H1 (cell line): ENCODE results near the gene ZDHHC17. TPM values are rescaled to one million over a fixed set of nuclear protein-coding genes. Genes with fewer than 3 reads are reported as not detected.

Experiments
- CTCF ChIA-PET: fragments of 300-600 bp; sonication (Branson Sonifier 250); formaldehyde crosslinking; loops from one replicate; lab custom pipeline; 2021; ENCODE audit not compliant: partially characterized antibody; lab: Charles Lee
- POLR2A ChIA-PET: fragments of 300-600 bp; sonication (Branson Sonifier 250); formaldehyde crosslinking; loops from one replicate; lab custom pipeline; 2021; ENCODE audit warnings: inconsistent platforms; ENCODE audit not compliant: partially characterized antibody; lab: Charles Lee
- DNase-seq, 2 experiments: peaks; one replicate each; pipeline versions ENCODE4 v3.0.0 to v3.0.0-alpha.2; 2010 to 2022; ENCODE audit warnings: low spot score in 2 of 2, low read depth in 1 of 2, mixed read lengths in 1 of 2
- FAIRE-seq: peaks from 2 replicates; lab custom pipeline; 2011; peaks lifted over from hg19 to GRCh38; lab: Jason Lieb, UNC
- H2AFZ ChIP-seq: 2 replicates; pipeline ENCODE4 v1.8.1; 2012; ENCODE audit warnings: low read length, inconsistent platforms
- H2AK5ac ChIP-seq: 2 replicates; pipeline ENCODE4 v1.6.1; 2013; ENCODE audit warnings: low read depth, low read length
- H2BK120ac ChIP-seq: replicated peaks from 2 replicates; pipeline ENCODE3; 2013; ENCODE audit warnings: low read depth, low read length, inconsistent platforms
- H2BK12ac ChIP-seq: 2 replicates; pipeline ENCODE4 v1.6.1; 2013; ENCODE audit warnings: low read depth, low read length
- H2BK15ac ChIP-seq: 2 replicates; pipeline ENCODE4 v1.6.1; 2013; ENCODE audit warnings: low read length
- H2BK20ac ChIP-seq: 2 replicates; pipeline ENCODE4 v1.6.1; 2013; ENCODE audit warnings: low read length
- H2BK5ac ChIP-seq: 2 replicates; pipeline ENCODE4 v1.6.1; 2013; ENCODE audit warnings: low read depth, low read length
- H3K14ac ChIP-seq: 2 replicates; pipeline ENCODE4 v1.6.1; 2013; ENCODE audit warnings: inconsistent platforms; ENCODE audit not compliant: insufficient read length
- H3K18ac ChIP-seq: 2 replicates; pipeline ENCODE4 v1.6.1; 2013; ENCODE audit warnings: low read length; ENCODE audit errors: extremely low read depth
- H3K23ac ChIP-seq: 2 replicates; pipeline ENCODE4 v1.6.1; 2013; ENCODE audit warnings: inconsistent platforms; ENCODE audit not compliant: insufficient read length
- H3K23me2 ChIP-seq: 2 replicates; pipeline ENCODE4 v1.6.1; 2013; ENCODE audit warnings: low read depth, low read length
- H3K27ac ChIP-seq: 2 replicates; pipeline ENCODE4 v1.6.1; 2011; ENCODE audit warnings: low read depth, low read length, inconsistent platforms
- H3K27me3 ChIP-seq, 4 experiments: replicated peaks in 1 of 4; 1 replicate in 1 of 4; 2 replicates in 3 of 4; pipeline versions ENCODE4 v1.6.1 to v1.8.1; 2011 to 2013; ENCODE audit warnings: low read length in 3 of 4, mild to moderate bottlenecking in 3 of 4, inconsistent platforms in 2 of 4, mixed read lengths in 2 of 4, moderate library complexity in 1 of 4; ENCODE audit not compliant: control insufficient read depth in 3 of 4, insufficient read depth in 3 of 4; ENCODE audit errors: extremely low read depth in 1 of 4
- H3K36me3 ChIP-seq, 4 experiments: 2 replicates each; pipeline versions ENCODE4 v1.6.1 to v1.8.1; 2011 to 2013; ENCODE audit warnings: mild to moderate bottlenecking in 4 of 4, low read length in 3 of 4, moderate library complexity in 2 of 4, control low read depth in 1 of 4, inconsistent platforms in 1 of 4; ENCODE audit not compliant: insufficient read depth in 4 of 4, control insufficient read depth in 2 of 4
- H3K4ac ChIP-seq: replicated peaks from 2 replicates; pipeline ENCODE3; 2013; ENCODE audit warnings: low read length, low read depth, mixed read lengths, inconsistent platforms; ENCODE audit not compliant: insufficient read length
- H3K4me1 ChIP-seq, 4 experiments: replicated peaks in 1 of 4; 1 replicate in 1 of 4; 2 replicates in 3 of 4; pipeline versions ENCODE4 v1.6.1 to v1.8.1; 2011 to 2013; ENCODE audit warnings: low read length in 3 of 4, inconsistent platforms in 2 of 4, mixed read lengths in 1 of 4; ENCODE audit not compliant: insufficient read depth in 4 of 4, control insufficient read depth in 3 of 4
- H3K4me2 ChIP-seq, 2 experiments: 2 replicates each; pipeline versions ENCODE4 v1.6.1 to v1.8.1; 2011 to 2013; ENCODE audit warnings: low read depth in 2 of 2, low read length in 2 of 2, control low read depth in 1 of 2, inconsistent platforms in 1 of 2, mild to moderate bottlenecking in 1 of 2; ENCODE audit not compliant: insufficient read depth in 1 of 2
- H3K4me3 ChIP-seq, 4 experiments: fragments of 200-600, 300-600 bp in 1 of 4; sonication (generic), shearing (Covaris generic), sonication (Bioruptor Twin) in 1 of 4; 2 replicates each; pipeline versions ENCODE4 v1.5.1 to v1.8.1; 2011 to 2016; ENCODE audit warnings: low read length in 4 of 4, low read depth in 3 of 4, control low read depth in 2 of 4, inconsistent platforms in 2 of 4, mild to moderate bottlenecking in 2 of 4, mixed read lengths in 1 of 4, moderate library complexity in 1 of 4; ENCODE audit not compliant: insufficient read depth in 2 of 4; ENCODE audit errors: extremely low read depth in 1 of 4
- H3K56ac ChIP-seq: replicated peaks from 2 replicates; pipeline ENCODE3; 2013; ENCODE audit warnings: low read depth, mild to moderate bottlenecking, mixed read lengths, low read length, inconsistent platforms; ENCODE audit not compliant: insufficient read length
- H3K79me1 ChIP-seq: 2 replicates; pipeline ENCODE4 v1.6.1; 2013; ENCODE audit warnings: low read depth, low read length, control low read depth
- H3K79me2 ChIP-seq, 2 experiments: 2 replicates each; pipeline versions ENCODE4 v1.6.1 to v1.8.1; 2012 to 2013; ENCODE audit warnings: low read length in 2 of 2, mild to moderate bottlenecking in 2 of 2, inconsistent platforms in 1 of 2; ENCODE audit not compliant: insufficient read depth in 2 of 2, control insufficient read depth in 1 of 2
- H3K9ac ChIP-seq, 4 experiments: replicated peaks in 1 of 4; 1 replicate in 1 of 4; 2 replicates in 3 of 4; pipeline versions ENCODE4 v1.6.1 to v1.8.1; 2011 to 2013; ENCODE audit warnings: low read depth in 3 of 4, low read length in 3 of 4, control low read depth in 2 of 4, mild to moderate bottlenecking in 2 of 4, moderate library complexity in 2 of 4, inconsistent platforms in 1 of 4; ENCODE audit errors: extremely low read depth in 1 of 4
- H3K9me3 ChIP-seq, 2 experiments: 2 replicates each; pipeline versions ENCODE4 v1.6.1 to v1.8.1; 2012 to 2013; ENCODE audit warnings: mild to moderate bottlenecking in 2 of 2, moderate library complexity in 2 of 2, control low read depth in 1 of 2, inconsistent platforms in 1 of 2, low read depth in 1 of 2, low read length in 1 of 2, mixed read lengths in 1 of 2; ENCODE audit not compliant: insufficient read depth in 2 of 2
- H4K20me1 ChIP-seq, 2 experiments: replicated peaks in 1 of 2; 2 replicates each; pipeline versions ENCODE3 to v1.8.1; 2011 to 2013; ENCODE audit warnings: inconsistent platforms in 2 of 2, low read length in 2 of 2, mild to moderate bottlenecking in 1 of 2; ENCODE audit not compliant: insufficient read depth in 2 of 2, control insufficient read depth in 1 of 2
- H4K5ac ChIP-seq: 2 replicates; pipeline ENCODE4 v1.6.1; 2013; ENCODE audit warnings: low read length, low read depth, mixed read lengths, inconsistent platforms; ENCODE audit not compliant: insufficient read length
- H4K8ac ChIP-seq: 2 replicates; pipeline ENCODE4 v1.8.0; 2013; ENCODE audit warnings: mild to moderate bottlenecking, moderate library complexity, low read length, inconsistent platforms; ENCODE audit not compliant: insufficient read depth; ENCODE audit errors: extremely low read depth
- H4K91ac ChIP-seq: replicated peaks from 2 replicates; pipeline ENCODE3; 2013; ENCODE audit warnings: low read length, mixed read lengths, inconsistent platforms; ENCODE audit not compliant: insufficient read length
- CREB1 ChIP-seq: IDR thresholded peaks from 2 replicates; pipeline ENCODE4 v1.6.1; 2012; ENCODE audit warnings: inconsistent platforms
- CTCF ChIP-seq, 3 experiments: IDR thresholded peaks; 1 replicate in 2 of 3; 2 replicates in 1 of 3; pipeline versions ENCODE4 v1.5.1 to v1.6.1; 2011; ENCODE audit warnings: low read length in 3 of 3, mild to moderate bottlenecking in 3 of 3, inconsistent platforms in 2 of 3, low read depth in 1 of 3, moderate library complexity in 1 of 3; ENCODE audit not compliant: insufficient read depth in 1 of 3; ENCODE audit errors: control extremely low read depth in 1 of 3
- E2F6 ChIP-seq: IDR thresholded peaks from 2 replicates; pipeline ENCODE4 v1.6.1; 2012; ENCODE audit warnings: inconsistent platforms
- MAX ChIP-seq: IDR thresholded peaks from 2 replicates; pipeline ENCODE4 v1.6.1; 2012; ENCODE audit warnings: inconsistent platforms
- SIN3A ChIP-seq, 2 experiments: IDR thresholded peaks in 1 of 2; conservative IDR thresholded peaks in 1 of 2; 2 replicates each; pipeline ENCODE4 v1.6.1; 2011 to 2012; ENCODE audit warnings: low read length in 2 of 2, improper control_type of control experiment in 1 of 2, low read depth in 1 of 2, mild to moderate bottlenecking in 1 of 2
- TEAD4 ChIP-seq: IDR thresholded peaks from 2 replicates; pipeline ENCODE4 v1.6.1; 2012; ENCODE audit warnings: low read depth, low read length, inconsistent platforms, mixed read lengths
- USF2 ChIP-seq: IDR thresholded peaks from 2 replicates; pipeline ENCODE4 v1.6.1; 2011; ENCODE audit warnings: low read length, improper control_type of control experiment
- YY1 ChIP-seq: IDR thresholded peaks from 2 replicates; pipeline ENCODE4 v1.6.1; 2011; ENCODE audit warnings: low read depth, mild to moderate bottlenecking, low read length
- WGBS, 2 experiments: shearing (Covaris generic) in 1 of 2; methylation state at CpG; one replicate each; pipeline versions ENCODE4 v1.1.6 to v1.1.7; 2013 to 2015; ENCODE audit warnings: low lambda C conversion rate in 2 of 2, mixed read lengths in 2 of 2, inconsistent platforms in 1 of 2, low coverage in 1 of 2, missing lambda C conversion rate in 1 of 2; ENCODE audit not compliant: insufficient replicate concordance in 2 of 2, insufficient coverage in 1 of 2, insufficient read length in 1 of 2; ENCODE audit errors: extremely low coverage in 1 of 2, missing lambda C conversion rate in 1 of 2; 5-methylcytosine and 5-hydroxymethylcytosine counted together
- polyA plus RNA-seq, 7 experiments: library from polyadenylated mRNA; depleted of rRNA in 3 of 7; stranded (reverse) in 5 of 7; unstranded in 2 of 7; fragments of >200 nt in 5 of 7; fragments of 200-250 nt in 2 of 7; gene quantifications; 1 replicate in 5 of 7; 2 replicates in 1 of 7; 4 replicates in 1 of 7; pipeline versions ENCODE4 v1.2.1 to v1.2.3, GENCODE V29; 2011 to 2013; ENCODE audit warnings: missing spikeins in 2 of 7, mixed read lengths in 2 of 7
- total RNA-seq: library from RNA; stranded (reverse); fragmentation: NEBNext Ultra II Directional; extraction: Animal tissue kit (Norgen Biotek cat#: 25700); gene quantifications from 2 replicates; pipeline ENCODE4 v1.2.1, GENCODE V29; 2021

ZDHHC17 gene
- total and polyA plus RNA-seq, 2 of the 8 experiments (the other 6 are each of a cell fraction or from before 2014, with no cell fraction given) = 27.6 to 28.9 TPM

GRCh38 chr12:76872415-76872814 is 108.5 kb downstream of the ZDHHC17 start:
- no peak overlapping the region for H3K23ac ChIP-seq
- peaks cover under 1% of the 10 kb centered on the region; the same call in 1 of the 2 replicates for H3K23me2 ChIP-seq
- no peak overlapping the region for H4K5ac ChIP-seq
- no peak overlapping the region for H2BK5ac ChIP-seq
- FAIRE-seq (peak; percentile 74), DNase-seq (no peak)
- no peaks in the 10 kb centered on the region for H3K27me3 ChIP-seq
- H3K14ac ChIP-seq = no peak overlapping the region
- no peak overlapping the region for H3K4ac ChIP-seq
- no peak overlapping the region for H2BK120ac ChIP-seq
- H3K4me1 ChIP-seq = peaks cover 5 to 22% (median 16%) of the 10 kb centered on the region in 4 experiments; a peak in 5 of 7 replicates
- H3K27ac ChIP-seq = no peak overlapping the region
- 37% methylated on average over 5 of the region's 5 CpGs; no CpG with 5 or more reads in 1 of the 2 experiments for WGBS, 2 experiments
- no peak overlapping the region for H3K9ac ChIP-seq
- no peak overlapping the region for H4K8ac ChIP-seq
- peaks cover 22% of the 10 kb centered on the region for H3K79me1 ChIP-seq
- H3K18ac ChIP-seq = no peak overlapping the region
- peaks cover 6 to 87% of the 10 kb centered on the region in 2 experiments for H3K79me2 ChIP-seq
- no peak overlapping the region for H2BK15ac ChIP-seq
- no peak overlapping the region for H2AK5ac ChIP-seq
- peak overlapping the region; percentile 17 to 54; a peak in 3 of 4 replicates for H3K4me2 ChIP-seq
- H3K56ac ChIP-seq = no peak overlapping the region
- peak overlapping the region in 1 of 4 experiments; percentile 34; a peak in 1 of 8 replicates for H3K4me3 ChIP-seq
- no peak overlapping the region for H2BK20ac ChIP-seq
- ChIA-PET CTCF (interaction anchor here (0.6 to 2.0 kb wide), 9 partner anchors 10 to 694 kb away, joined by 3 to 6 read pairs (median 3); no protein-coding TSS in a partner anchor), POLR2A (interaction anchor here (0.6 to 1.7 kb wide), 9 partner anchors 10 to 246 kb away, joined by 3 to 5 read pairs (median 3); no protein-coding TSS in a partner anchor)
- no peak overlapping the region for H2AFZ ChIP-seq
- H4K20me1 ChIP-seq = peaks cover 4 to 9% of the 10 kb centered on the region in 2 experiments
- H2BK12ac ChIP-seq = no peak overlapping the region
- H3K9me3 ChIP-seq = no peaks in the 10 kb centered on the region
- peaks cover 0 to 2% (median 0%) of the 10 kb centered on the region in 4 experiments; a peak in 1 of 8 replicates for H3K36me3 ChIP-seq
- no peak overlapping the region for H4K91ac ChIP-seq
- TF ChIP-seq E2F6 (peak; percentile 52; the same call in 1 of the 2 replicates), CTCF (IDR thresholded peaks at IDR 0.05; ENCODE audit: control extremely low read depth in 1 of 3, insufficient read depth in 1 of 3, low read depth in 1 of 3, low read length in 3 of 3) (no peak), CREB1 (0 out of 2 replicates have a peak, but pooled peaks have one; percentile 28), TEAD4 (no peak), MAX (peak; percentile 94), YY1 (peak; percentile 90), USF2 (peak; percentile 34; the same call in 1 of the 2 replicates), SIN3A (conservative IDR thresholded peaks at IDR 0.05 in 1 of 2, IDR thresholded peaks at IDR 0.05 in 1 of 2; ENCODE audit: low read depth in 1 of 2, low read length in 2 of 2) (peak; percentile 85 to 97; a peak in 3 of 4 replicates)
